HG03045 (cell line): ENCODE data around the gene HAP1.
"Not testable (repeated sequence)": the region's sequence is repeated elsewhere in the genome, so short reads cannot be mapped to it uniquely, and the experiment has no call there.

Source experiments
- ATAC-seq: cut with Tn5 transposase; IDR thresholded peaks from one replicate; pipeline ENCODE4 v1.9.1; 2021; ENCODE audit warnings: mild to moderate bottlenecking, moderate library complexity; ENCODE audit not compliant: unreplicated experiment

The HAP1 gene

GRCh38 chr17:41692722-41693521, 41.5 kb downstream of the HAP1 start:
- ATAC-seq: no peak

GRCh38 chr17:41691031-41691777, 43.2 kb downstream of the HAP1 start:
- ATAC-seq: no peak

- ATAC-seq: no peak
These were observed 43.9 kb downstream of the HAP1 start for GRCh38 chr17:41690497-41690896.

- ATAC-seq: no peak
These were observed 44.7 kb downstream of the HAP1 start for GRCh38 chr17:41689497-41690299.

GRCh38 chr17:41688641-41689496, 45.6 kb downstream of the HAP1 start, which contains the start of gene EIF1:
Gene EIF1 (plus strand): TSS chr17:41688885. CDS start chr17:41689039, 154 bp downstream.
- peak; percentile 71 for ATAC-seq

- no peak for ATAC-seq
These were observed 46.4 kb downstream of the HAP1 start for GRCh38 chr17:41687828-41688640.

GRCh38 chr17:41686281-41686680, 48.2 kb downstream of the HAP1 start:
- no peak for ATAC-seq

GRCh38 chr17:41685753-41686152, 48.7 kb downstream of the HAP1 start:
- not testable (repeated sequence) for ATAC-seq

- no peak for ATAC-seq
These were observed 50.4 kb downstream of the HAP1 start for GRCh38 chr17:41684035-41684434.

- no peak for ATAC-seq
These were observed 50.9 kb downstream of the HAP1 start for GRCh38 chr17:41683441-41684007.

GRCh38 chr17:41682631-41683030, 51.8 kb downstream of the HAP1 start:
- no peak for ATAC-seq

- ATAC-seq: no peak
These were observed 52.7 kb downstream of the HAP1 start for GRCh38 chr17:41681776-41682175.

GRCh38 chr17:41680426-41681040, 53.9 kb downstream of the HAP1 start:
- no peak for ATAC-seq

- no peak for ATAC-seq
These were observed 54.6 kb downstream of the HAP1 start for GRCh38 chr17:41679740-41680425.

GRCh38 chr17:41678907-41679739, 55.3 kb downstream of the HAP1 start:
- peak; percentile 42 for ATAC-seq

- ATAC-seq: peak; percentile 10
These were observed 56.0 kb downstream of the HAP1 start for GRCh38 chr17:41678411-41678906.

GRCh38 chr17:41676058-41676419, 58.4 kb downstream of the HAP1 start:
- no peak for ATAC-seq
